OCI-LY3 (cell line): ENCODE measurements around the gene GNG12.

ENCODE experiments used
- H2AFZ ChIP-seq: fragments of 200-600, 300-600 bp; shearing (Covaris generic); 2 replicates; pipeline ENCODE4 v1.6.0; 2014; ENCODE audit warnings: antibody characterized with exemption, low read depth, low read length
- H3K27ac ChIP-seq: fragments of 200-600, 300-600 bp; sonication (generic); 2 replicates; pipeline ENCODE4 v1.5.1; 2014; ENCODE audit warnings: mild to moderate bottlenecking, low read length, moderate library complexity, mixed read lengths
- H3K27me3 ChIP-seq: fragments of 200-600, 300-600 bp; sonication (generic); 2 replicates; pipeline ENCODE4 v1.6.1; 2014; ENCODE audit warnings: low read depth, low read length, mixed read lengths
- H3K36me3 ChIP-seq: fragments of 200-600, 300-600 bp; sonication (generic); replicated peaks from 2 replicates; pipeline ENCODE3; 2014; ENCODE audit warnings: low read depth, low read length, mixed read lengths
- H3K4me1 ChIP-seq: fragments of 300-600, 200-600 bp; sonication (generic); 2 replicates; pipeline ENCODE4 v1.6.1; 2014; ENCODE audit warnings: low read length, mixed read lengths
- H3K4me2 ChIP-seq: fragments of 200-600, 300-600 bp; sonication (generic); 2 replicates; pipeline ENCODE4 v1.6.1; 2014; ENCODE audit warnings: low read length, mixed read lengths
- H3K4me3 ChIP-seq: fragments of 300-600, 200-600 bp; sonication (generic); 2 replicates; pipeline ENCODE4 v1.5.1; 2014; ENCODE audit warnings: antibody characterized with exemption, mild to moderate bottlenecking, low read length, moderate library complexity
- H3K79me2 ChIP-seq: fragments of 300-600, 200-600 bp; shearing (Covaris generic); 2 replicates; pipeline ENCODE4 v1.6.1; 2014; ENCODE audit warnings: mild to moderate bottlenecking, low read length, mixed read lengths
- H3K9ac ChIP-seq: fragments of 300-600, 200-600 bp; shearing (Covaris generic); 2 replicates; pipeline ENCODE4 v1.6.0; 2014; ENCODE audit warnings: mild to moderate bottlenecking, low read length, moderate library complexity
- H3K9me3 ChIP-seq: fragments of 200-600, 300-600 bp; shearing (Covaris generic); 2 replicates; pipeline ENCODE4 v1.6.1; 2014; ENCODE audit warnings: low read length, mixed read lengths; ENCODE audit not compliant: insufficient read depth
- H4K20me1 ChIP-seq: fragments of 200-600, 300-600 bp; sonication (generic); 2 replicates; pipeline ENCODE4 v1.6.1; 2016; ENCODE audit warnings: low read length, mixed read lengths; ENCODE audit not compliant: insufficient read depth
- EZH2phosphoT487 ChIP-seq: fragments of 200-600 bp; shearing (Covaris generic); IDR thresholded peaks from 2 replicates; pipeline ENCODE4 v1.6.1; 2018; ENCODE audit warnings: antibody characterized with exemption, mixed run types, low read depth
- TF ChIP-seq, protein P1 (sequence below): fragments of 200-600, 300-600 bp; sonication (generic); IDR thresholded peaks from 2 replicates; pipeline ENCODE4 v1.5.1; 2014; ENCODE audit warnings: antibody characterized with exemption, low read length, low read depth

GNG12 gene

DNA sequence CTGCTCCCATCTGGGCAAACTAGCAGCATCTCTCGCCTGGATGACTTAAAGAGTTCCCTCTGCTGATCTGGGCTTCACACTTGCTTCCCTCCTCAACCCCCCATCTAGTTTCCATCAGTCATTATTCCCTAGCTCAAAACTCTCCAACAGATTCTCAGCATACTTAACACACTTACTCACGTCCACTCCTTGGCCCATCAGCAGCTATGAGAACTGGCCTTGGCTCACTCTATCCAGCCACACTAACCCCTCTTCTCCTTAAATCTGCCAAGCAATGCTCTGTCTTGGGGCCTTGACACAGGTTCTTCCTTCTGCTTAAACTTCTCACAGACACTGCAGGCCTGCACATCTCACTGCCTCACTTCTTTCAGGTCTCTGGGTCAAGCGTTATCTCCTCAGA is 41.6 kb downstream of the GNG12 start:
- Histone ChIP-seq H3K9ac (no peak overlapping the region), H3K79me2 (no peaks in the 10 kb centered on the region), H3K4me2 (no peak overlapping the region), H3K36me3 (no peaks in the 10 kb centered on the region), H3K27ac (no peak overlapping the region), H4K20me1 (no peaks in the 10 kb centered on the region), H3K4me3 (no peak overlapping the region), H3K4me1 (no peaks in the 10 kb centered on the region), H3K27me3 (no peaks in the 10 kb centered on the region), H2AFZ (no peak overlapping the region), H3K9me3 (no peaks in the 10 kb centered on the region)
- TF ChIP-seq, protein P1, sequence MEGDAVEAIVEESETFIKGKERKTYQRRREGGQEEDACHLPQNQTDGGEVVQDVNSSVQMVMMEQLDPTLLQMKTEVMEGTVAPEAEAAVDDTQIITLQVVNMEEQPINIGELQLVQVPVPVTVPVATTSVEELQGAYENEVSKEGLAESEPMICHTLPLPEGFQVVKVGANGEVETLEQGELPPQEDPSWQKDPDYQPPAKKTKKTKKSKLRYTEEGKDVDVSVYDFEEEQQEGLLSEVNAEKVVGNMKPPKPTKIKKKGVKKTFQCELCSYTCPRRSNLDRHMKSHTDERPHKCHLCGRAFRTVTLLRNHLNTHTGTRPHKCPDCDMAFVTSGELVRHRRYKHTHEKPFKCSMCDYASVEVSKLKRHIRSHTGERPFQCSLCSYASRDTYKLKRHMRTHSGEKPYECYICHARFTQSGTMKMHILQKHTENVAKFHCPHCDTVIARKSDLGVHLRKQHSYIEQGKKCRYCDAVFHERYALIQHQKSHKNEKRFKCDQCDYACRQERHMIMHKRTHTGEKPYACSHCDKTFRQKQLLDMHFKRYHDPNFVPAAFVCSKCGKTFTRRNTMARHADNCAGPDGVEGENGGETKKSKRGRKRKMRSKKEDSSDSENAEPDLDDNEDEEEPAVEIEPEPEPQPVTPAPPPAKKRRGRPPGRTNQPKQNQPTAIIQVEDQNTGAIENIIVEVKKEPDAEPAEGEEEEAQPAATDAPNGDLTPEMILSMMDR, result no peak
- no peak for TF ChIP-seq EZH2phosphoT487

GRCh38 chr1:67791261-67791660 is 42.0 kb downstream of the GNG12 start:
- Histone ChIP-seq H3K79me2 (no peaks in the 10 kb centered on the region), H3K9ac (no peak overlapping the region), H3K27ac (no peak overlapping the region), H3K4me3 (no peak overlapping the region), H3K27me3 (no peaks in the 10 kb centered on the region), H2AFZ (no peak overlapping the region), H4K20me1 (no peaks in the 10 kb centered on the region), H3K36me3 (no peaks in the 10 kb centered on the region), H3K4me1 (no peaks in the 10 kb centered on the region), H3K9me3 (no peaks in the 10 kb centered on the region), H3K4me2 (no peak overlapping the region)
- TF ChIP-seq EZH2phosphoT487, result no peak
- TF ChIP-seq, protein P1, result no peak

- Histone ChIP-seq H4K20me1 (no peaks in the 10 kb centered on the region), H3K4me3 (no peak overlapping the region), H3K27me3 (no peaks in the 10 kb centered on the region), H3K27ac (no peak overlapping the region), H3K36me3 (no peaks in the 10 kb centered on the region), H3K9me3 (no peaks in the 10 kb centered on the region), H2AFZ (no peak overlapping the region), H3K4me2 (no peak overlapping the region), H3K9ac (no peak overlapping the region), H3K79me2 (no peaks in the 10 kb centered on the region), H3K4me1 (no peaks in the 10 kb centered on the region)
- no peak for TF ChIP-seq EZH2phosphoT487
- TF ChIP-seq, protein P1, result no peak
These were observed 43.0 kb downstream of the GNG12 start for GRCh38 chr1:67790201-67790692.

GRCh38 chr1:67789551-67789950 is 43.7 kb downstream of the GNG12 start:
- H3K9ac ChIP-seq, result no peak overlapping the region
- H3K4me2 ChIP-seq, result no peak overlapping the region
- TF ChIP-seq, protein P1, result no peak
- TF ChIP-seq EZH2phosphoT487, result no peak
- no peak overlapping the region for H2AFZ ChIP-seq
- no peaks in the 10 kb centered on the region for H3K36me3 ChIP-seq
- no peaks in the 10 kb centered on the region for H4K20me1 ChIP-seq
- no peak overlapping the region for H3K4me3 ChIP-seq
- H3K9me3 ChIP-seq, result no peaks in the 10 kb centered on the region
- H3K4me1 ChIP-seq, result no peaks in the 10 kb centered on the region
- H3K79me2 ChIP-seq, result no peaks in the 10 kb centered on the region
- H3K27ac ChIP-seq, result no peak overlapping the region
- H3K27me3 ChIP-seq, result no peaks in the 10 kb centered on the region
